GM18526 (cell line): ENCODE measurements around the gene ZW10.
A peak's percentile ranks its signal among the peaks of the same experiment; 100 is the strongest.

Experiments
- POLR2A ChIP-seq: IDR thresholded peaks from 3 replicates; pipeline ENCODE4 v1.6.1; 2011; ENCODE audit not compliant: insufficient read length; ENCODE audit errors: extremely low read depth

ZW10 gene, protein sequence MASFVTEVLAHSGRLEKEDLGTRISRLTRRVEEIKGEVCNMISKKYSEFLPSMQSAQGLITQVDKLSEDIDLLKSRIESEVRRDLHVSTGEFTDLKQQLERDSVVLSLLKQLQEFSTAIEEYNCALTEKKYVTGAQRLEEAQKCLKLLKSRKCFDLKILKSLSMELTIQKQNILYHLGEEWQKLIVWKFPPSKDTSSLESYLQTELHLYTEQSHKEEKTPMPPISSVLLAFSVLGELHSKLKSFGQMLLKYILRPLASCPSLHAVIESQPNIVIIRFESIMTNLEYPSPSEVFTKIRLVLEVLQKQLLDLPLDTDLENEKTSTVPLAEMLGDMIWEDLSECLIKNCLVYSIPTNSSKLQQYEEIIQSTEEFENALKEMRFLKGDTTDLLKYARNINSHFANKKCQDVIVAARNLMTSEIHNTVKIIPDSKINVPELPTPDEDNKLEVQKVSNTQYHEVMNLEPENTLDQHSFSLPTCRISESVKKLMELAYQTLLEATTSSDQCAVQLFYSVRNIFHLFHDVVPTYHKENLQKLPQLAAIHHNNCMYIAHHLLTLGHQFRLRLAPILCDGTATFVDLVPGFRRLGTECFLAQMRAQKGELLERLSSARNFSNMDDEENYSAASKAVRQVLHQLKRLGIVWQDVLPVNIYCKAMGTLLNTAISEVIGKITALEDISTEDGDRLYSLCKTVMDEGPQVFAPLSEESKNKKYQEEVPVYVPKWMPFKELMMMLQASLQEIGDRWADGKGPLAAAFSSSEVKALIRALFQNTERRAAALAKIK

DNA sequence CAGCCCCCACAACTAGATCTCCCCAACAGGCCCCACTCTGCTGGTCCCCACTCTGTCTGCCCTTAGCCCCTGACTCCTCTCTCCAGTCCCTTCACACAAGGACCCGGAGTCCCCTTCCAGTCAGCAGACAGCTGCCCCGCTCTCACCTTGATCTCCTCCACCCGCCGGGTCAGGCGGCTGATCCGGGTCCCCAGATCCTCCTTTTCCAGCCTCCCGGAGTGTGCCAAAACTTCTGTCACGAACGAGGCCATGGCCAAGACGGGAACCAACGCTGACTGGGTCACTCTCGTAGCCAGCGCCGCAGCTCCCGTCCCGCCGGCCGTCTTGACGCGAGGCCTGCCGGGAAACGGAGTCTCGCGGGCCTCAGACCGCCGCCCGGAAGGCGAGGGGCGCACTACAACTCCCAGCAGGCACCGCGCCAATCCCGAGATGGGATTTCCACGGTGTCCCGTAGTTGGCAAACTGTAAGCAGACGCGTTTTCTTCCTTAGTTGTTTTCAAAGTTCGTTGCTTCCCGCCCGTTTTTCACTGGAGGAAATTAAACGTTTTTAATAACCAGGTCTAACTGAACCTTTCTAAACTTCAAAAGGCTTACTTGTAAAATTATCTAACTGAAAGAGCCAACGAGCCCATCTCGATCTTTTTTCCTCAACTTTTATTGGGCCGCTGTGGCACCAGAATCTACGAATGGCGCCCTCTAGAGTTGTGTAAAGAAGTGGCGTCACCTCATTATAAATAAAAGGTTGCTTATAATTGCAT, at the start of gene ZW10:
Gene ZW10 (minus strand): TSS at position 277 of the 758 bp plus-strand sequence. CDS start 26 bp downstream, at position 251.
- peak; percentile 78 for TF ChIP-seq POLR2A

DNA sequence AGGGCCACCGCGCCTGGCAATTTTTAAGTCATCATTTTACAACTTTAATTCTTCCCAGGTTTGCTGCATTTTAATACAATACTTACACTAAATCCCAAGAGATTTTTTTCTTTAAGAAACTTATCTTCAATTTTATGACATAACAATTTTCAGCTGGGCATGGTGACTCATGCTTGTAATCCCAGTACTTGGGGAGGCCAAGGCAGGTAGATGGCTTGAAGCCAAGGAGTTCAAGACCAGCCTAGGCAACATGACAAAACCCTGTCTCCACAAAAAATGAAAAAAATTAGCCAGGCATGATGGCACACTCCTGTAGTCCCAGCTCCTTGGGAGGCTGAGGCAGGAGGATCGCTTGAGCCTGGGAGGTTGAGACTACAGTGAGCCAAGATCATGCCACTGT, 44.9 kb upstream of the ZW10 start:
- no peak for TF ChIP-seq POLR2A

DNA sequence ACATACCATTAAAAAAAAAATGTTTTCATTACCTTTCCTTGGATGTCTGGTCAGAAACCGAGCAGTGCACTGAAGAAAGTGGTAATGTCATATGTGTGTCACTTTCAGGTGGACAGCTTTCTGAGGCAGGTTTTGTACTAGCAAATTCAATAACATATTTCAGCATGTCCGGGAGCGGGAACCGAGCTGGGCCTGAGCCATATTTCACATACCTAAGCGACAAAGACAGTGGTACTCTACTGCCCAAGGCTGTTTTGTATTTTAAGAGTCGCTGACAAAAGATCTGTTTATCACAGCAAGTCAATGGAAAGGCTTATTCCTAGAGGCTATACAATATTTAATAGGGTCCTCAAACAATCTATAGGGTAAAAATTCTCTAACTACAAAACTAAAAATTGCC, 44.1 kb upstream of the ZW10 start:
- no peak for TF ChIP-seq POLR2A

DNA sequence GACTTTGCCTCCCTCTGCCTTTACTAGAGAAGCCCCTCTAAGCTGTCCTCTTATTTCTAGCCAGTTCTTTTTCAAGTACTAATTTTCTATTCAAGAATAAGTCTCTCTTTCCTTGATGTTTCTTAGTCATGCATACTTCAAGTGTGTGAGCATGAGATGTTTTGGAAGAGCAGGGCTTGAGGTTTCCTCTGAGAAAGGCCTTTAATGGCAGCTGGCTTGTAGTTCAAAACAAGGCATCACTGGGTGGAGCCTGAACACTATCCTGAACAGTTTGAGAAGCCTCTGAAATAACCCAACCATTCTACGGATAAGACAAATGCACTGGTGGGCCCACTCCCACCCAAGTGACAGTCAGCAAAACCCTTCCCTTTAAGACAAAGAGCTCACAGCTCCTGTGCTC, 43.7 kb upstream of the ZW10 start:
- TF ChIP-seq POLR2A = no peak

DNA sequence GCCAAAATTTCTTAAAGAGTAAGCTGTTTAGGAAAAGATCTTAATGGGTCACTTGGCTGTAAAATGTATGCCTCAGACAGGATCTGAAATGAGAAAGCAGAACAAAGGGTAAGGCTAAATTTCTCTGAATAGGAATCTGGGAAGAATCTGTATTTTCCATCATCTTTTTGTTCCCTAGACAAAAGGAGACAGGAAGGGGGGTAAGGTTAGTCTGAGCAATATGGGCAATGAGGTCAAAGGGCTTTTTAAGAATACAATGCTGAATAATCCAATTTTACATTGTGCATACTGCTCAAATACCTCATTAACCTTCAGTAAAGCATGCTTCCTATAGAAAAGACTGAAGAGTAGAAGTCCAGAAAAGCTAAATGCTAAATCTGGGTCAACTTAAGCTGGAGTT, 40.7 kb upstream of the ZW10 start:
- no peak for TF ChIP-seq POLR2A

DNA sequence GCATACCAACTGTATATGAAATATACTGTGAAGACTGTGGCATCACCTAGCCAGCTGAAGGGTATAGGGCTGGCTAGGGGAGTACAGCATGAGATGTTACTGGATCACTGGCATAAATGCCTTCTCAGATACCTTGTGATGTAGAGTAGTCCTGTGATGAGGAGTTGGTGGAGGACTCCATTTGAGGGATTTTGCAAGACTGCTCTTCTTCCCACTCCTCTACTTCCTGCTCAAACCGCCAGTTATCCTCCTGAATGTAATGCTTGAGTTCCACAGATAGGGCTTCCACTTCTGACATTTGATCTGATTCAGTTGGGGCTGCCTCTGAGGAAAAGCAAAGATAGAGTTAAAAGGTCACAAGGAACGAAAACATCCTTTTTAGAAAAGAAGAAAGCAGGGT, 35.4 kb upstream of the ZW10 start:
- no peak for TF ChIP-seq POLR2A

DNA sequence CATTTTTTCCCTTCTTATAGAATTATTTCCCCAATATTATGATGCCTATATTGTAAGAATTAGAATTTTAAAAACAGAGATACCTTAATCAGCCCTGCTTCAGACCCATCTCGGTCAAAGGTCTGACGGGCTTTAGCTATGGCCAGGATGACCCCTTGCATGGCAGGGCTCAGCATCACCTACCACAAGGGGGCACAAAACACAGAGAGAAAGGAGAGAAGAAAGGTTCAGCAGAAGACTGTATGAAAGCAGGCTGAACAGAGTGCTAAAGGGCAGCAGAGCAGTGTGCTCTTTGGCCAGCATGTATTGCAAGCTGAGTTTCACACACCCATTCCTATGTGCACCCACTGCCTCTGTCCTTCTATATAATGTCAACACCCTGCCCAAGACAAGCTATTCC, 32.9 kb upstream of the ZW10 start:
- TF ChIP-seq POLR2A = no peak

DNA sequence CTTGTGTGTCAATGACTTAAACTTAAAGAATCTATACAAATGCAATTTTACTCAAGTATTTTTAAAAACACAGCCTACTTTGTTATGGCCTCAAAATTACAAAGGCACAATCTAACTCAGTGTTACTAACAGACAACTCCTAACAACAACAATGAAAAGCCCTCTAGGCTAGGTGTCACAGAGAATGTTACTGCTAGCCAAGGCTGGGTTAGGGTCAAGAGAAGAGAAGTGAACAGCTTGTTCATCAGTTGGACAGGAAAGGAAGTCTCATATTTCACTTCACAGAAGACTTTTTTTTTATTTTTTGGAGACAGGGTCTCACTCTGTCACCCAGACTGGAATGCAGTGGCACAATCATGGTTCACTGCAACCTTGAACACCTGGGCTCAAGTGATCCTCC, 32.1 kb upstream of the ZW10 start:
- no peak for TF ChIP-seq POLR2A

DNA sequence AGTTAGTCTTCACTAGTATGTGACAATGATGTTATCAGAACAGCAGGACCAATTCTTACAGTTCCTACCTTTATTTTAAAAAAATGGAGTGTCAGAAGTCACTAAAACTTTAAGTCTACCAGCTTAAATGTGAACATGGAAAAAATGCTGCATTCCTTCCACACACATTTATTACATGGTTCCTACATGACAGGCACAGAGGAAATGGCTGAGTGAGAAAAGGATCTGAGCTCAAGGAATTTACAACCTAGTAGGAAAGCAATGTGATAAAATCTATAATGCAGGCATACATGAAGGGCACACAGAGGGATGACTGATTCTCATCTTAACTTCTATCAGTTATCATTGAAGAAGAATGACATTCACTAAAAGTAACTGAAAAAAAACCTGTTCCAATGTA, 29.1 kb upstream of the ZW10 start:
- no peak for TF ChIP-seq POLR2A

DNA sequence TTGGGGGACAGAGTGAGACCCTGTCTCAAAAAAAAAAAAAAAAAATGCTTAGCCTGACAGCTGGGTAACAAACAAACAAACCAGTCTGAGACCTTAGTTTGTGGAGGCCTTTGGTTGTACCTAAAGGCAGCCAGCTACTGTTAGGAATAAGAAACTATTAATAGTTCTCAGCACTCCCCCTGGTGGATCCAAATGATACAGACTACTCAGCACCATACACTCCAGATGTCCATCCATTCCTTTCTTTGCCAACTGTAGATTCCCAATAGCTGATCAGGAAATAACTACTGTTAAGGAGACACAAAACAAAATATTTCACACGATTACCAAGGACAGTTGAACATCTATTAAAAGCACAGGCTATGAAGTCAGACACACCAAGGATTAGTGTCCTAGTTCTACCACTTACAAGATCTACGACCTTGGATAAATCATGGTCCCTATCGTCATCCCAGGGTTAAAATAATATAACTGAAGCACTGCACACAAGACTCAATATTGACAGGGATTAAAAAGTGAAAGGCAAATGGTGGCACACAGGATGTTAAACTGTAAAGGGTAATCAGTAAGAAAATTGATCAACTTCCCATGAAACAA, 23.3 kb upstream of the ZW10 start:
- no peak for TF ChIP-seq POLR2A

DNA sequence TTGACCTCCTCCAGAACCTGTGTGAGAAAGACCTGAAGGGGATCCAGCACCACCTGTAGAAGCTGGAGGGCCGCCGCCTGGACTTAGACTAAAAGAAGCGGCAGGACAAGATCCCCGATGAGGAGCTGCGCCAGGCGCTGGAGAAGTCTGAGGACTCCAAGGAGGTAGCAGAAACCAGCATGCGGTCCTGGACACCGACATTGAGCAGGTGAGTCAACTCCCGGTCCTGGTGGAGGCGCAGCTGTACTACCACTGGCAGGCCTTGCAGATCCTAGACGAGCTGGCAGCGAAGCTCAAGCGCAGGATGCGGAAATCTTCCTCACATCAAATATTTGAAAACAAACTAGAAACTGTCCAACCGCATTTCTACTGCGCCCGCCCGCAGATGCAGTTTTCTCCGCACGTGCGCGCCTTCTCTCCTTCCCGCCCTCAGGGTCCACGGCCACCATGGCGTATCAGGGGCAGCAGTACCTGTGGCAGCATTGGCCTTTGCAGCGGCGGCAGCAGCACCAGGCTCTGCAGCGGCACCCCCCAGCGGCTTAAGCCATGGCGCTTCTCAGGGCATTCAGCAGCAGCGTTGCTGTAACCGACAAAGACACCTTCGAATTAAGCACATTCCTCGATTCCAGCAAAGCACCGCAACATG, 16.3 kb upstream of the ZW10 start:
- TF ChIP-seq POLR2A = no peak

DNA sequence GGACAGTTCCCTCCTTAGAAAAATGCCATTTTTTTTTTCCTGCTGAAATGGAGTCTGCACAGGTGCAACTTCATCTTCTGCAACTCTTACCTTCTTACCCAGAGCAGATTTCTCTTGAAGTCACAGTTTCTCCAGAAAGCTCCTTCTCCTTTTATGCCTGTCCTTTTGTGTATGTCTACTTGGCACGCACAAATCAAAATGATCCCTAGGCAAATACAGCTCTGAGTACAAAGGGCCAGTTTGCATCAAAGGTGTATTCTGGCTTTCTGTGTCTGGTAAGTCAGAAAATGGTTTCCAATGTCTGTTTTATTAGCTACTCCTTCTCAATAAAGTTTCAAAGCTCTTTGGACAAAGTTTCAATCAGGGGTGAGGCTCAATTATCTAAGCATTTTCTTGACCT, 8.6 kb upstream of the ZW10 start:
- TF ChIP-seq POLR2A = no peak

DNA sequence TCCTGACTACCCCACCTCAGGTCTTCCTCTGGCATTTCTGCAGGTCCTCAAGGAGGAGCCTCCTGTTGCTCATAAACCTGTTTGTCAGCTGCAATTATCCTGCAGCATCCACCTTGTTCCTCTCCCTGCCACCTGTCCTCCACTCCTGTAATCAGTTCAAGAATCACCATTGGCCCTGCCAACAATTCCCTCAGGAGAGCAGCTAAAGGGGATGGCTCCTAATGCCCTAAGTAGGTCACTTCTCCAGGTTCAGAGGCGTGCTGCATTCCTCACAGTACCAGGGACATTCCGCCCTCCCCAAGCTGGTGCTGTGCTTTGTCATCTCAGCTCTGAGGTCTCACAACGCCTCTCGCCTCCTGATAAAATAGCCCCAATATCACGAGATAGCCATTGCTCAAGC, 8.2 kb upstream of the ZW10 start:
- TF ChIP-seq POLR2A = no peak

DNA sequence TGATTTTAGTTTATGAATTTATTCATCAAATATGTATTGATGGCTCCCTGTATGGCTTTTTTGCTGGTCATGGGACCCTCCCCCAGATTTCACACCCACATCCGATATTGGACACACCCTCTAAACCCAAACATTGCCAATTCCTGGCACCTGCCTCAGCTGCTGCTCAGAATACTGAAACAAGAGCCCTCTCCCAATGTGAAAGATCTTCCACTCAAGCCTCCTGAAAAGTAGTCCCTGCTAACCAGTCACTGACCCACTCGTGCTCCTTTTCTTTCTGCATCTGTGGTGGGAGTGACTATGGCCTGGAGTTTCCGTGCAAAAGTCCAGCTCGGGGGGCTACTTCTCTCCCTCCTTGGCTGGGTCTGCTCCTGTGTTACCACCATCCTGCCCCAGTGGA, 6.0 kb upstream of the ZW10 start, which contains the start of gene CLDN25:
Gene CLDN25 (plus strand): TSS at position 301 of the 400 bp plus-strand sequence. CDS start 0 bp downstream, at position 301.
- no peak for TF ChIP-seq POLR2A

DNA sequence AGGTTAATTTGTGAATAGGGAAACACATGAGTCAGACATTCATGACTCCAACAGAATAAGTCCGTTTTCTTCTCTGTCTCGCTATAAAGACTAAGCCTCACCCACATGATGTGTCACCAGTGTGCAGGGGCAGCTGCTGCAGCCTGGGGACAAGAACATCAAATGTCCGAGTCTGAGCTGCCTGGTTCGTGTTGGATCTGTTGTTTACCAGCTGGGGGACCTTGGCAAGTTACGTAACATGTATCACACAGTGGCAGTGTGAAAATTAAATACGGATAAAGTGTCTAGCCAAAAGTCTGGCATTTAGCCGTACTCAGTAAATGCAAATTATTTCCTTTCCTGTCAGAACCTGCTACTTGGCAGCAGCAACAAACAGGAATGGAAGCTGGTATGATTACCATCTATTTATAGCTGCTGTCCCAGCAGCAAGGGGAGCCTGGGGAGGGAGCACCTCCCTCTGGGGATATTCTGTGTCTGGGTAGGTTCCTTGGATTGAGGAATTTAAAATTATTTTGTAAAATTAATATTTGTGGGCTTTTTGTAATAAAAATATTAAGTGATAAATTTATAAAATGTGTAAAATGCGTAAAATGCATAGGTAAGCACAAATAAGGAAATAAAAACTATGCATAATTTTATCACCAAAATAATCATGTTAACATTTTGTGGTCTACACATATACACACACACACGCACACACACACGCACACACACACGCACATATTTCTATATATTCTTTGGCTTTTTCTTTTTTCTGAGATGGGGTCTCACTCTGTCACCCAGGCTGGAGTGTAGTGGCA, 4.8 kb upstream of the ZW10 start:
- TF ChIP-seq POLR2A = no peak

DNA sequence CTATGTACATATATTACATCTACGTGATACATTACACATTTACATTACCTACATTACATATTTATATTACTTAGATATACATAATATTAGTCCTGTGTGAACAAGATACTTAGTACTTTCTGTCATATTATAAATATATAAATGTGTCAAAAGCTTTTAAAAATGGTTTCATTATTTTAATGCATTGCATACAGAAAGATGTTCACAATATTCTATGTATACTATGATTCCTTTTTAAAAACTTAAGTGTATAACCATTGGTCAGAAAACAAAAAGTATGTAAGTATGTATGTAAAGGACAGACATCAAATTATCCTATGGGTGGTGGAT, 647 bp upstream of the ZW10 start:
- no peak for TF ChIP-seq POLR2A
